Measurements from ENCODE around the gene SDHA. TPM values are rescaled to one million over a fixed set of nuclear protein-coding genes. Genes with fewer than 3 reads are reported as not detected.

Gene SDHA
- total RNA-seq, 1 experiment from 2014 or later, result 134 TPM

DNA sequence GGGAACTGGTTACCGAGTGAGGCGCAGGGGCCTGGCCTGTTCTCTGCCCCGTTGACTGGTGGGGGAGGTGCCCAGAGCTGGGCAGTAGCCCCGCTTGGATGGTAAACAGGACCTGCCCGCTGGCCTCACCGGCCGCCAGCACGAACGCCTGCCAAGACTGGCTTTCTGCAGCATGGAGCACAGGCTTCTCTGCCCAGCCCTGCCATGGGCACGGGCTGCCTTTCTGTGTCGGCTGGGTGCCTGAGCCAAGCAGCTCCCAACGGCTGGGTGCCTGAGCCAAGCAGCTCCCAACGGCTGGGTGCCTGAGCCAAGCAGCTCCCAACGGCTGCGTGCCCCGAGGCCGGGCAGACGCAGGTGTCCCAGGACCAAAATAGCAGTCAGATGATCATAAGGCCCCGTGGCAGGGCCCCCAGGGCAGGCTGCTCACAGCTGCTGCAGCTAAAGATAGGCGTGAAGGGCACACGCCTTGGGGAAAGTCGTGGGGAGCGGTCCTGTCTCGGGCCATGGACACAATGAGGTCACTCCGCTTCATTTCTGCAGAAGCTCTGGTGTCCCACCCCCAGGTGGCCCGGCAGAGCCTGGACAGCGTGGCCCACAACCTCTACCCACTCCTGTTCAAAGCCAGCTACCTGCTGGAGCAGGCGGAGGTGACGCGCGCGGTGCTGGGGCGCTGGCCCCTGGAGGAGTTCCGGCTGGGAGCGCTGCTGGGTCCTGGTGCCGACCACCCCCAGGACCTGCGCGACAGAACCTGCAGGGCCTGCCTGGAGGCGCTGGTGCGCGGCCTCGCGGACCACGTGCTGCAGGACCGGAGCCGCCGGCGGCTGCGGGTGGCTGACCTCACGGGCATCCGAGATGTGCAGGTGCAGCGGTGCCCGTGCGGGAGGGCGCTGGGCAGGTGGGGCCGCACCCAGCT, 26.8 kb upstream of the SDHA start, which contains the start of gene LRRC14B:
LRRC14B (plus strand) TSS at position 460 of the 913 bp plus-strand sequence; CDS start at position 504, 44 bp downstream.
- Histone ChIP-seq H4K20me1 (ENCODE audit: insufficient read depth) (no peaks in the 10 kb centered on the region), H3K27ac (ENCODE audit: low read depth, low read length) (no peak within 1 kb of the TSS), H3K9me3 (ENCODE audit: control insufficient read depth in 1 of 2, insufficient read depth in 1 of 2, low read depth in 1 of 2, low read length in 2 of 2) (no peaks in the 10 kb centered on the region), H3K9me2 (ENCODE audit: insufficient read depth) (no peaks in the 10 kb centered on the region), H3K4me1 (ENCODE audit: control insufficient read depth in 1 of 2, insufficient read depth in 2 of 2, low read length in 2 of 2) (peaks cover 5 to 10% of the 10 kb centered on the region in 2 experiments), H3K4me3 (replicated peaks in 1 of 2; ENCODE audit: low read depth in 1 of 2, low read length in 2 of 2) (no peak within 1 kb of the TSS), H3K27me3 (ENCODE audit: insufficient read depth, low read length) (no peaks in the 10 kb centered on the region), H3K79me2 (ENCODE audit: insufficient read depth, low read length) (no peaks in the 10 kb centered on the region), H3K9ac (ENCODE audit: low read length) (no peak within 1 kb of the TSS), H3K36me3 (ENCODE audit: control insufficient read depth in 1 of 2, insufficient read depth in 2 of 2, low read length in 2 of 2) (no peaks in the 10 kb centered on the region), H2AFZ (ENCODE audit: low read depth, low read length, poor library complexity, severe bottlenecking) (no peak within 1 kb of the TSS), H3K4me2 (ENCODE audit: low read length) (no peak within 1 kb of the TSS)
- DNase-seq (ENCODE audit: low read depth, low spot score) (no peak), ATAC-seq (no peak)
- ChIA-PET CTCF (interaction anchor here (0.8 kb wide), 1 partner anchor 125 kb away, joined by 3 read pairs; no protein-coding TSS in a partner anchor), RAD21 (ENCODE audit: low non-redundant PET in 1 of 2, low total read pairs in 2 of 2, uncharacterized antibody in 2 of 2, unreplicated experiment in 2 of 2) (no interaction called here), POLR2A (no interaction called here)
- intact Hi-C loops (cut with micrococcal nuclease), result no loop called here
- TF ChIP-seq ZFX (IDR thresholded peaks at IDR 0.05), result no peak
- no peak for TF ChIP-seq SRF (IDR thresholded peaks at IDR 0.05; ENCODE audit: low read depth)
- no peak for TF ChIP-seq POLR2A (IDR thresholded peaks at IDR 0.05; ENCODE audit: borderline replicate concordance, extremely low read depth, insufficient read depth, insufficient read length)
- TF ChIP-seq, protein P1, sequence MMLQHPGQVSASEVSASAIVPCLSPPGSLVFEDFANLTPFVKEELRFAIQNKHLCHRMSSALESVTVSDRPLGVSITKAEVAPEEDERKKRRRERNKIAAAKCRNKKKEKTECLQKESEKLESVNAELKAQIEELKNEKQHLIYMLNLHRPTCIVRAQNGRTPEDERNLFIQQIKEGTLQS (IDR thresholded peaks at IDR 0.05), result no peak
- TF ChIP-seq SP1 (IDR thresholded peaks at IDR 0.05; ENCODE audit: low read depth), result no peak
- TF ChIP-seq, protein P2, sequence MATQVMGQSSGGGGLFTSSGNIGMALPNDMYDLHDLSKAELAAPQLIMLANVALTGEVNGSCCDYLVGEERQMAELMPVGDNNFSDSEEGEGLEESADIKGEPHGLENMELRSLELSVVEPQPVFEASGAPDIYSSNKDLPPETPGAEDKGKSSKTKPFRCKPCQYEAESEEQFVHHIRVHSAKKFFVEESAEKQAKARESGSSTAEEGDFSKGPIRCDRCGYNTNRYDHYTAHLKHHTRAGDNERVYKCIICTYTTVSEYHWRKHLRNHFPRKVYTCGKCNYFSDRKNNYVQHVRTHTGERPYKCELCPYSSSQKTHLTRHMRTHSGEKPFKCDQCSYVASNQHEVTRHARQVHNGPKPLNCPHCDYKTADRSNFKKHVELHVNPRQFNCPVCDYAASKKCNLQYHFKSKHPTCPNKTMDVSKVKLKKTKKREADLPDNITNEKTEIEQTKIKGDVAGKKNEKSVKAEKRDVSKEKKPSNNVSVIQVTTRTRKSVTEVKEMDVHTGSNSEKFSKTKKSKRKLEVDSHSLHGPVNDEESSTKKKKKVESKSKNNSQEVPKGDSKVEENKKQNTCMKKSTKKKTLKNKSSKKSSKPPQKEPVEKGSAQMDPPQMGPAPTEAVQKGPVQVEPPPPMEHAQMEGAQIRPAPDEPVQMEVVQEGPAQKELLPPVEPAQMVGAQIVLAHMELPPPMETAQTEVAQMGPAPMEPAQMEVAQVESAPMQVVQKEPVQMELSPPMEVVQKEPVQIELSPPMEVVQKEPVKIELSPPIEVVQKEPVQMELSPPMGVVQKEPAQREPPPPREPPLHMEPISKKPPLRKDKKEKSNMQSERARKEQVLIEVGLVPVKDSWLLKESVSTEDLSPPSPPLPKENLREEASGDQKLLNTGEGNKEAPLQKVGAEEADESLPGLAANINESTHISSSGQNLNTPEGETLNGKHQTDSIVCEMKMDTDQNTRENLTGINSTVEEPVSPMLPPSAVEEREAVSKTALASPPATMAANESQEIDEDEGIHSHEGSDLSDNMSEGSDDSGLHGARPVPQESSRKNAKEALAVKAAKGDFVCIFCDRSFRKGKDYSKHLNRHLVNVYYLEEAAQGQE (IDR thresholded peaks at IDR 0.05; ENCODE audit: low read depth), result no peak
- no peak for TF ChIP-seq EGR1 (IDR thresholded peaks at IDR 0.05; ENCODE audit: low read depth)
- TF ChIP-seq TCF7L2 (IDR thresholded peaks at IDR 0.05; ENCODE audit: borderline replicate concordance, extremely low read depth, insufficient read depth, insufficient read length), result no peak
- TF ChIP-seq RAD21 (IDR thresholded peaks at IDR 0.05; ENCODE audit: low read depth), result no peak
- no peak for TF ChIP-seq POLR2AphosphoS5 (IDR thresholded peaks at IDR 0.05; ENCODE audit: low read depth, low read length)
- TF ChIP-seq, protein P3, sequence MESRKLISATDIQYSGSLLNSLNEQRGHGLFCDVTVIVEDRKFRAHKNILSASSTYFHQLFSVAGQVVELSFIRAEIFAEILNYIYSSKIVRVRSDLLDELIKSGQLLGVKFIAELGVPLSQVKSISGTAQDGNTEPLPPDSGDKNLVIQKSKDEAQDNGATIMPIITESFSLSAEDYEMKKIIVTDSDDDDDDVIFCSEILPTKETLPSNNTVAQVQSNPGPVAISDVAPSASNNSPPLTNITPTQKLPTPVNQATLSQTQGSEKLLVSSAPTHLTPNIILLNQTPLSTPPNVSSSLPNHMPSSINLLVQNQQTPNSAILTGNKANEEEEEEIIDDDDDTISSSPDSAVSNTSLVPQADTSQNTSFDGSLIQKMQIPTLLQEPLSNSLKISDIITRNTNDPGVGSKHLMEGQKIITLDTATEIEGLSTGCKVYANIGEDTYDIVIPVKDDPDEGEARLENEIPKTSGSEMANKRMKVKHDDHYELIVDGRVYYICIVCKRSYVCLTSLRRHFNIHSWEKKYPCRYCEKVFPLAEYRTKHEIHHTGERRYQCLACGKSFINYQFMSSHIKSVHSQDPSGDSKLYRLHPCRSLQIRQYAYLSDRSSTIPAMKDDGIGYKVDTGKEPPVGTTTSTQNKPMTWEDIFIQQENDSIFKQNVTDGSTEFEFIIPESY (IDR thresholded peaks at IDR 0.05; ENCODE audit: extremely low read depth, insufficient replicate concordance, low read length), result no peak
- no TSS peak for BruUV-seq (replicated peaks)

All from HCT116 (cell line).